Measurements from ENCODE around the gene SMG1.
"Not testable (repeated sequence)": the region's sequence is repeated elsewhere in the genome, so short reads cannot be mapped to it uniquely, and the experiment has no call there.

Gene SMG1

DNA sequence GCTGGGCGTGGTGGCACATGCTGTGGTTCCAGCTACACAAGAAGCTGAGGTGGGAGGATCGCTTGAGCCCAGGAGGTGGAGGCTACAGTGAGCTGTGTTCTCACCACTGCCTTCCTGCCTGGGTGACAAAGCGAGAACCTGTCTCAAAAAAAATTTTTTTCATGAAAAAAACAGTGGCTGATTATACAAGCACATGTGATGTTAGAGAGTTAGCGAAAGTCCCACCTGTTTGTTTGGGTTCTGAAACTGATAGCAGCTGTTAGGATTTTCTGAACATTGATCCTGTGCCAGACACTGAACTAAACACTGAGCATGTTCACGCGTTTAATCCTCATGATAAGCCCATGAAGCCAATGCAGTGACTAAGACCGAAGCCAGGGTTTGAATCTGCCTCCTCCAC, 159.0 kb downstream of the SMG1 start:
- not testable (repeated sequence) for DNase-seq (ENCODE audit: low read depth in 1 of 2, low spot score in 1 of 2)

DNA sequence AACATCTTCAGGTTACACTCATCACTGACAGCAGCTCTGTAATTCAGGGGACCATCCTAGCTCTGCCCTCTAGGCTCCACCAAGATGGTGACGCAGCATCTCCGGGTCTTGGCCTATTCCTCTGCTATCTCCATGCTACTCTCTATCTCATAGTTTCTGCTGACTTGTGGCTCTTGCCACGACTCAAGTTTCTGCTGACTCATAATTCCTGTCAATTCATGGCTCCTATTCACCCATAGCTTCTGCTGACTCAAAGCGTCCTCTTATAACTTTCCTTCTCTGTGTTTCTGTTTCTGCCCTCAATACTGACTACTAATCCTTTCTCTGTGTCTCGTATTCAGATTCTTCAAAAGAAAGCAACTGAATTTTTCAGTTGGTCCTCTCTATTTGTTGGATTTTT, 163.5 kb downstream of the SMG1 start:
- DNase-seq (ENCODE audit: low read depth in 1 of 2, low spot score in 1 of 2): not testable (repeated sequence)

DNA sequence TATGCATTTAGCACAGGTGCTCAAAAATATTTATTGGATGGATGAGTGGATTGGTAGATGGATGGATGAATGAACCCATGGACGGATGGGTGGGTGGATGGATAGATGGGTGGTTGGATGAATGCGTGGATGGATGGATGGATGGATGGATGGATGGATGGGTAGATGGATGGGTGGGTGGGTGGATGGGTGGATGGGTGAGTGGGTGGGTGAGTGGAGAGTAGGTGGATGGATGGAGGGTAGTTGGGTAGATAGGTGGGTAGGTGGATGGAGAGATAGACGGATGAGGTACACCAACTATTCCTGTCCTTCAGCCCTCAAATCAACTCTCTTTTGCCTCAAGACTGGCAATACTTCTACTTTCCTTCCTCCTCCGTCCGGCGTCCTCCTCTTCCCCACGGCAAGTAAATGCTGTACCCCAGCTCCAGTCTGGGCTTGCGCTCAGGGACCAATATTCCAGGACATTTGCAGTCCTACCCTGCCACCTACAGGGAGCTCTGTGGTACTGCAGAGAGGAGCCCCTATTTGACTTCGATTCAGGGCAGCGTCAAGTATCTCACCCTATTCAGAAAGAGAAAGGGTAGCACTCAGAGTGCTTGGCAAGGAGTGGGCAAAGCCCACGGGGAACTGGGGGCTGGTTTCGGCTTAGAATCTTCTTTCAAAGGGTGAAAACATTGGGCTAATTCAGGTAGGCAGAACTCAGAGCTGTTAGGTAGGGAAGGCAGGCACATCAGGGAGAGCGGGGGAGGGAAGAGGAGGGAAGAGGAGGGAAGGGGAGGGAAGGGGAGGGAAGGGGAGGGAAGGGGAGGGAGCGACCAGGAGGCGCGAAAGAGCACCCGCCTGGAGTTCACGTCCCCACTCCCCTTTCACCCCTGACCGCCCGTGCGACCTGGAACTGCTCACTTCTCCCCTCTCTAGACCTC, 166.3 kb downstream of the SMG1 start:
- DNase-seq (ENCODE audit: low read depth in 1 of 2, low spot score in 1 of 2): peak; percentile 8 to 12

DNA sequence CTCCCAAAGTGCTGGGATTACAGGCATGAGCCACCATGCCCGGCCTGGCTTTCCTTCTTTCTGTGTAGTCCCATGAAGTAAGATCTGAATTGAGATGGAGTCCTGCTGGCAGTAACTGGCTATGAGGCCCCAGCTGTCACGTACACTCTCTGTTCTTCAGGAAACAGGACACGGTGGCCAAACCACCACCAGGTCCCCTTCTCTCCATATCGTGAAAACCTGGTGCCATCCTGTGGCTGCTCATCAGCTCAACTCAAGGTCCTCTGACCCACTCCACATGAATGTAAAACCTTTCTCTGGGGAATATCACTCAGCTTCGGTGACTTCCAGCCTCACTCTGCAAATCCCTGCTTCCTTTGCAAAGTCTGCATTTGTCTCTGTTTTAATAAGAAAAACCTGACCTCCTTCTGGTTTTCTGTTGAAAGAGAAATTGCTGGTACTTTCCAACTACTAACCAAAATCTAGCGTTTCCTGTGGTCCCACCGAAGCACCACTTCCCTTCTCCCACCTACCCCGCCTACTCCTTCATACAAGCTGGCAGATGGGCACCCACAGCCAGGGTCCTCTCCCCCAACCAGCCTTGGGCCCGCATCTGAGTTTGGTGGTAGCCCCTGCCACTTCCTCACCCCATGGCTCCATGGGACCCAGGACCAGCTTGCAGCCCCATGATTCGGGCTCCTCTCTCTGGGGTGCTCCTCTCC, 168.1 kb downstream of the SMG1 start:
- not testable (repeated sequence) for DNase-seq (ENCODE audit: low read depth in 1 of 2, low spot score in 1 of 2)

GRCh38 chr16:18756639-18757038, 169.6 kb downstream of the SMG1 start:
- not testable (repeated sequence) for DNase-seq (ENCODE audit: low read depth in 1 of 2, low spot score in 1 of 2)

All from stimulated activated CD4-positive, alpha-beta T cell treated with anti-CD3 and anti-CD28 coated beads, Interleukin-15, amount 100 ng/mL, for 1 hour (primary cell).